H1 (cell line): Measurements from ENCODE around the gene HMX1. TPM values are rescaled to one million over a fixed set of nuclear protein-coding genes. Genes with fewer than 3 reads are reported as not detected.
A peak's percentile ranks its signal among the peaks of the same experiment; 100 is the strongest.

Experiments used
- CTCF ChIA-PET: fragments of 300-600 bp; sonication (Branson Sonifier 250); formaldehyde crosslinking; loops from one replicate; lab custom pipeline; 2021; ENCODE audit not compliant: partially characterized antibody; lab: Charles Lee
- POLR2A ChIA-PET: fragments of 300-600 bp; sonication (Branson Sonifier 250); formaldehyde crosslinking; loops from one replicate; lab custom pipeline; 2021; ENCODE audit warnings: inconsistent platforms; ENCODE audit not compliant: partially characterized antibody; lab: Charles Lee
- DNase-seq, 2 experiments: peaks; one replicate each; pipeline versions ENCODE4 v3.0.0 to v3.0.0-alpha.2; 2010 to 2022; ENCODE audit warnings: low spot score in 2 of 2, low read depth in 1 of 2, mixed read lengths in 1 of 2
- FAIRE-seq: peaks from 2 replicates; lab custom pipeline; 2011; peaks lifted over from hg19 to GRCh38; lab: Jason Lieb, UNC
- H2AFZ ChIP-seq: 2 replicates; pipeline ENCODE4 v1.8.1; 2012; ENCODE audit warnings: low read length, inconsistent platforms
- H2AK5ac ChIP-seq: 2 replicates; pipeline ENCODE4 v1.6.1; 2013; ENCODE audit warnings: low read depth, low read length
- H2BK120ac ChIP-seq: replicated peaks from 2 replicates; pipeline ENCODE3; 2013; ENCODE audit warnings: low read depth, low read length, inconsistent platforms
- H2BK12ac ChIP-seq: 2 replicates; pipeline ENCODE4 v1.6.1; 2013; ENCODE audit warnings: low read depth, low read length
- H2BK15ac ChIP-seq: 2 replicates; pipeline ENCODE4 v1.6.1; 2013; ENCODE audit warnings: low read length
- H2BK20ac ChIP-seq: 2 replicates; pipeline ENCODE4 v1.6.1; 2013; ENCODE audit warnings: low read length
- H2BK5ac ChIP-seq: 2 replicates; pipeline ENCODE4 v1.6.1; 2013; ENCODE audit warnings: low read depth, low read length
- H3K14ac ChIP-seq: 2 replicates; pipeline ENCODE4 v1.6.1; 2013; ENCODE audit warnings: inconsistent platforms; ENCODE audit not compliant: insufficient read length
- H3K18ac ChIP-seq: 2 replicates; pipeline ENCODE4 v1.6.1; 2013; ENCODE audit warnings: low read length; ENCODE audit errors: extremely low read depth
- H3K23ac ChIP-seq: 2 replicates; pipeline ENCODE4 v1.6.1; 2013; ENCODE audit warnings: inconsistent platforms; ENCODE audit not compliant: insufficient read length
- H3K23me2 ChIP-seq: 2 replicates; pipeline ENCODE4 v1.6.1; 2013; ENCODE audit warnings: low read depth, low read length
- H3K27ac ChIP-seq: 2 replicates; pipeline ENCODE4 v1.6.1; 2011; ENCODE audit warnings: low read depth, low read length, inconsistent platforms
- H3K27me3 ChIP-seq, 4 experiments: replicated peaks in 1 of 4; 1 replicate in 1 of 4; 2 replicates in 3 of 4; pipeline versions ENCODE4 v1.6.1 to v1.8.1; 2011 to 2013; ENCODE audit warnings: low read length in 3 of 4, mild to moderate bottlenecking in 3 of 4, inconsistent platforms in 2 of 4, mixed read lengths in 2 of 4, moderate library complexity in 1 of 4; ENCODE audit not compliant: control insufficient read depth in 3 of 4, insufficient read depth in 3 of 4; ENCODE audit errors: extremely low read depth in 1 of 4
- H3K36me3 ChIP-seq, 4 experiments: 2 replicates each; pipeline versions ENCODE4 v1.6.1 to v1.8.1; 2011 to 2013; ENCODE audit warnings: mild to moderate bottlenecking in 4 of 4, low read length in 3 of 4, moderate library complexity in 2 of 4, control low read depth in 1 of 4, inconsistent platforms in 1 of 4; ENCODE audit not compliant: insufficient read depth in 4 of 4, control insufficient read depth in 2 of 4
- H3K4ac ChIP-seq: replicated peaks from 2 replicates; pipeline ENCODE3; 2013; ENCODE audit warnings: low read length, low read depth, mixed read lengths, inconsistent platforms; ENCODE audit not compliant: insufficient read length
- H3K4me1 ChIP-seq, 4 experiments: replicated peaks in 1 of 4; 1 replicate in 1 of 4; 2 replicates in 3 of 4; pipeline versions ENCODE4 v1.6.1 to v1.8.1; 2011 to 2013; ENCODE audit warnings: low read length in 3 of 4, inconsistent platforms in 2 of 4, mixed read lengths in 1 of 4; ENCODE audit not compliant: insufficient read depth in 4 of 4, control insufficient read depth in 3 of 4
- H3K4me2 ChIP-seq, 2 experiments: 2 replicates each; pipeline versions ENCODE4 v1.6.1 to v1.8.1; 2011 to 2013; ENCODE audit warnings: low read depth in 2 of 2, low read length in 2 of 2, control low read depth in 1 of 2, inconsistent platforms in 1 of 2, mild to moderate bottlenecking in 1 of 2; ENCODE audit not compliant: insufficient read depth in 1 of 2
- H3K4me3 ChIP-seq, 4 experiments: fragments of 200-600, 300-600 bp in 1 of 4; sonication (generic), shearing (Covaris generic), sonication (Bioruptor Twin) in 1 of 4; 2 replicates each; pipeline versions ENCODE4 v1.5.1 to v1.8.1; 2011 to 2016; ENCODE audit warnings: low read length in 4 of 4, low read depth in 3 of 4, control low read depth in 2 of 4, inconsistent platforms in 2 of 4, mild to moderate bottlenecking in 2 of 4, mixed read lengths in 1 of 4, moderate library complexity in 1 of 4; ENCODE audit not compliant: insufficient read depth in 2 of 4; ENCODE audit errors: extremely low read depth in 1 of 4
- H3K56ac ChIP-seq: replicated peaks from 2 replicates; pipeline ENCODE3; 2013; ENCODE audit warnings: low read depth, mild to moderate bottlenecking, mixed read lengths, low read length, inconsistent platforms; ENCODE audit not compliant: insufficient read length
- H3K79me1 ChIP-seq: 2 replicates; pipeline ENCODE4 v1.6.1; 2013; ENCODE audit warnings: low read depth, low read length, control low read depth
- H3K79me2 ChIP-seq, 2 experiments: 2 replicates each; pipeline versions ENCODE4 v1.6.1 to v1.8.1; 2012 to 2013; ENCODE audit warnings: low read length in 2 of 2, mild to moderate bottlenecking in 2 of 2, inconsistent platforms in 1 of 2; ENCODE audit not compliant: insufficient read depth in 2 of 2, control insufficient read depth in 1 of 2
- H3K9ac ChIP-seq, 4 experiments: replicated peaks in 1 of 4; 1 replicate in 1 of 4; 2 replicates in 3 of 4; pipeline versions ENCODE4 v1.6.1 to v1.8.1; 2011 to 2013; ENCODE audit warnings: low read depth in 3 of 4, low read length in 3 of 4, control low read depth in 2 of 4, mild to moderate bottlenecking in 2 of 4, moderate library complexity in 2 of 4, inconsistent platforms in 1 of 4; ENCODE audit errors: extremely low read depth in 1 of 4
- H3K9me3 ChIP-seq, 2 experiments: 2 replicates each; pipeline versions ENCODE4 v1.6.1 to v1.8.1; 2012 to 2013; ENCODE audit warnings: mild to moderate bottlenecking in 2 of 2, moderate library complexity in 2 of 2, control low read depth in 1 of 2, inconsistent platforms in 1 of 2, low read depth in 1 of 2, low read length in 1 of 2, mixed read lengths in 1 of 2; ENCODE audit not compliant: insufficient read depth in 2 of 2
- H4K20me1 ChIP-seq, 2 experiments: replicated peaks in 1 of 2; 2 replicates each; pipeline versions ENCODE3 to v1.8.1; 2011 to 2013; ENCODE audit warnings: inconsistent platforms in 2 of 2, low read length in 2 of 2, mild to moderate bottlenecking in 1 of 2; ENCODE audit not compliant: insufficient read depth in 2 of 2, control insufficient read depth in 1 of 2
- H4K5ac ChIP-seq: 2 replicates; pipeline ENCODE4 v1.6.1; 2013; ENCODE audit warnings: low read length, low read depth, mixed read lengths, inconsistent platforms; ENCODE audit not compliant: insufficient read length
- H4K8ac ChIP-seq: 2 replicates; pipeline ENCODE4 v1.8.0; 2013; ENCODE audit warnings: mild to moderate bottlenecking, moderate library complexity, low read length, inconsistent platforms; ENCODE audit not compliant: insufficient read depth; ENCODE audit errors: extremely low read depth
- H4K91ac ChIP-seq: replicated peaks from 2 replicates; pipeline ENCODE3; 2013; ENCODE audit warnings: low read length, mixed read lengths, inconsistent platforms; ENCODE audit not compliant: insufficient read length
- RAD21 ChIP-seq, 2 experiments: IDR thresholded peaks in 1 of 2; conservative IDR thresholded peaks in 1 of 2; 2 replicates each; pipeline ENCODE4 v1.6.1; 2011; ENCODE audit warnings: low read depth in 2 of 2, low read length in 2 of 2, improper control_type of control experiment in 1 of 2, inconsistent platforms in 1 of 2, mild to moderate bottlenecking in 1 of 2, moderate library complexity in 1 of 2
- TCF12 ChIP-seq: IDR thresholded peaks from 2 replicates; pipeline ENCODE4 v1.6.1; 2011; ENCODE audit warnings: low read depth, mild to moderate bottlenecking, low read length
- WGBS, 2 experiments: shearing (Covaris generic) in 1 of 2; methylation state at CpG; one replicate each; pipeline versions ENCODE4 v1.1.6 to v1.1.7; 2013 to 2015; ENCODE audit warnings: low lambda C conversion rate in 2 of 2, mixed read lengths in 2 of 2, inconsistent platforms in 1 of 2, low coverage in 1 of 2, missing lambda C conversion rate in 1 of 2; ENCODE audit not compliant: insufficient replicate concordance in 2 of 2, insufficient coverage in 1 of 2, insufficient read length in 1 of 2; ENCODE audit errors: extremely low coverage in 1 of 2, missing lambda C conversion rate in 1 of 2; 5-methylcytosine and 5-hydroxymethylcytosine counted together
- polyA plus RNA-seq, 7 experiments: library from polyadenylated mRNA; depleted of rRNA in 3 of 7; stranded (reverse) in 5 of 7; unstranded in 2 of 7; fragments of >200 nt in 5 of 7; fragments of 200-250 nt in 2 of 7; gene quantifications; 1 replicate in 5 of 7; 2 replicates in 1 of 7; 4 replicates in 1 of 7; pipeline versions ENCODE4 v1.2.1 to v1.2.3, GENCODE V29; 2011 to 2013; ENCODE audit warnings: missing spikeins in 2 of 7, mixed read lengths in 2 of 7
- total RNA-seq: library from RNA; stranded (reverse); fragmentation: NEBNext Ultra II Directional; extraction: Animal tissue kit (Norgen Biotek cat#: 25700); gene quantifications from 2 replicates; pipeline ENCODE4 v1.2.1, GENCODE V29; 2021

Gene HMX1
- total and polyA plus RNA-seq, 2 of the 8 experiments (the other 6 are each of a cell fraction or from before 2014, with no cell fraction given), result 0.26 TPM; not detected in 1

- POLR2A ChIA-PET, result interaction anchor here (0.9 to 2.6 kb wide), 2 partner anchors 19 to 36 kb away, joined by 3 to 8 read pairs; no protein-coding TSS in a partner anchor
Observed at GRCh38 chr4:8854931-8855330, 16.7 kb downstream of the HMX1 start.

More at GRCh38 chr4:8854931-8855330, 16.7 kb downstream of the HMX1 start:
- TF ChIP-seq RAD21 (IDR thresholded peaks at IDR 0.05 in 1 of 2, conservative IDR thresholded peaks at IDR 0.05 in 1 of 2; ENCODE audit: low read depth in 2 of 2, low read length in 2 of 2), result 0 out of 4 replicates have a peak, but pooled peaks of 1 of the 2 experiments have one; percentile 7
- TF ChIP-seq TCF12, result no peak
- H2BK15ac ChIP-seq, result peak overlapping the region; percentile 36; the same call in 1 of the 2 replicates
- WGBS, 2 experiments, result 46% methylated on average over 10 of the region's 10 CpGs; no CpG with 5 or more reads in 1 of the 2 experiments
- no peak overlapping the region for H3K14ac ChIP-seq
- no peak overlapping the region for H3K9ac ChIP-seq
- peak overlapping the region; percentile 4; the same call in 1 of the 2 replicates for H3K18ac ChIP-seq
- H2BK12ac ChIP-seq, result peak overlapping the region; percentile 88; the same call in 1 of the 2 replicates
- no peaks in the 10 kb centered on the region for H3K9me3 ChIP-seq
- H3K36me3 ChIP-seq, result no peaks in the 10 kb centered on the region; a peak in 1 of 8 replicates
- no peak overlapping the region for H3K56ac ChIP-seq
- H3K23me2 ChIP-seq, result no peaks in the 10 kb centered on the region; the same call in 1 of the 2 replicates
- DNase-seq (no peak), FAIRE-seq (no peak)
- H2BK20ac ChIP-seq, result no peak overlapping the region
- H3K27ac ChIP-seq, result no peak overlapping the region
- H4K20me1 ChIP-seq, result peaks cover 10 to 16% of the 10 kb centered on the region in 2 experiments
- no peak overlapping the region for H3K4ac ChIP-seq
- H2BK5ac ChIP-seq, result 0 out of 2 replicates have a peak overlapping the region, but pooled peaks have one; percentile 52
- CTCF ChIA-PET, result interaction anchor here (1.2 to 2.9 kb wide), 10 partner anchors 18 to 167 kb away, joined by 3 to 25 read pairs (median 7); no protein-coding TSS in a partner anchor
- no peak overlapping the region for H3K23ac ChIP-seq
- no peak overlapping the region for H2BK120ac ChIP-seq
- no peaks in the 10 kb centered on the region for H3K79me2 ChIP-seq
- no peak overlapping the region for H2AFZ ChIP-seq
- no peak overlapping the region for H3K4me3 ChIP-seq
- peak overlapping the region; percentile 50 to 72; a peak in 3 of 4 replicates for H3K4me2 ChIP-seq
- peak overlapping the region; percentile 30 for H4K91ac ChIP-seq
- no peak overlapping the region for H4K8ac ChIP-seq
- H4K5ac ChIP-seq, result no peak overlapping the region
- no peaks in the 10 kb centered on the region for H3K79me1 ChIP-seq
- peaks cover 0 to 33% (median 23%) of the 10 kb centered on the region in 4 experiments; a peak in 6 of 7 replicates for H3K4me1 ChIP-seq
- H3K27me3 ChIP-seq, result peaks cover 59 to 70% (median 66%) of the 10 kb centered on the region in 4 experiments
- 0 out of 2 replicates have a peak overlapping the region, but pooled peaks have one; percentile 33 for H2AK5ac ChIP-seq
